HepG2 (cell line): ENCODE data around the gene SMARCA2. TPM values are rescaled to one million over a fixed set of nuclear protein-coding genes. Genes with fewer than 3 reads are reported as not detected.

Source experiments
- ATAC-seq: fragments of 200-7000 bp; cut with Tn5 transposase; 3 replicates; pipeline ENCODE4 v1.9.1; 2020; ENCODE audit warnings: mild to moderate bottlenecking, moderate library complexity
- BruUV-seq: library from RNA; stranded (reverse); fragments of 400-500 nt; replicated peaks from 2 replicates; lab custom pipeline; 2021; lab: Mats Ljungman, UMichigan
- CTCF ChIA-PET: fragments of 300-600 bp; formaldehyde crosslinking; extraction: SDS; loops from one replicate; lab custom pipeline; 2021; ENCODE audit warnings: low total read pairs, inconsistent platforms, low intra/inter-chr PET ratio; lab: Yijun Ruan, JAX
- POLR2A ChIA-PET: fragments of 350-600 bp; sonication (Branson Sonifier 250); formaldehyde crosslinking; loops from one replicate; lab custom pipeline; 2020; ENCODE audit warnings: antibody characterized with exemption, inconsistent platforms; lab: Yijun Ruan, JAX
- DNase-seq: peaks from one replicate; pipeline ENCODE4 v3.0.0-alpha.2; 2015; ENCODE audit warnings: low spot score
- FAIRE-seq: peaks from 3 replicates; lab custom pipeline; 2011; peaks lifted over from hg19 to GRCh38; lab: Jason Lieb, UNC
- H2AFZ ChIP-seq: one replicate; pipeline ENCODE4 v1.6.1; 2011; ENCODE audit warnings: low read length, inconsistent platforms
- H3K27ac ChIP-seq: fragments of 300-600 bp; 3 replicates; pipeline ENCODE4 v1.8.0; 2011; ENCODE audit warnings: mixed run types, mild to moderate bottlenecking, mixed read lengths, low read length, inconsistent platforms; ENCODE audit not compliant: insufficient read depth; ENCODE audit errors: extremely low read length
- H3K27me3 ChIP-seq, 2 experiments: fragments of 200-600 bp in 1 of 2; 2 replicates in 1 of 2; 3 replicates in 1 of 2; pipeline versions ENCODE4 v1.6.0 to v1.8.0; 2011; ENCODE audit warnings: low read length in 2 of 2, mild to moderate bottlenecking in 2 of 2, moderate library complexity in 2 of 2, inconsistent platforms in 1 of 2; ENCODE audit not compliant: insufficient read depth in 2 of 2, control insufficient read depth in 1 of 2
- H3K36me3 ChIP-seq, 2 experiments: fragments of 200-600 bp in 1 of 2; replicated peaks in 1 of 2; 2 replicates in 1 of 2; 3 replicates in 1 of 2; pipeline versions ENCODE4 v1.5.1 to v1.8.0; 2011; ENCODE audit warnings: low read length in 2 of 2, inconsistent platforms in 1 of 2; ENCODE audit not compliant: insufficient read depth in 2 of 2, control insufficient read depth in 1 of 2
- H3K4me1 ChIP-seq: 2 replicates; pipeline ENCODE4 v1.5.1; 2012; ENCODE audit warnings: low read length, inconsistent platforms; ENCODE audit not compliant: insufficient read depth
- H3K4me2 ChIP-seq: 2 replicates; pipeline ENCODE4 v1.6.0; 2011; ENCODE audit warnings: low read depth, low read length, inconsistent platforms
- H3K4me3 ChIP-seq, 3 experiments: fragments of 200-600 bp in 1 of 3; sonication (generic), shearing (Covaris generic) in 1 of 3; replicated peaks in 1 of 3; 2 replicates each; pipeline ENCODE4 v1.5.1; 2011 to 2016; ENCODE audit warnings: low read length in 3 of 3, inconsistent platforms in 2 of 3, low read depth in 2 of 3, mild to moderate bottlenecking in 2 of 3, control low read depth in 1 of 3, mixed read lengths in 1 of 3; ENCODE audit not compliant: insufficient read depth in 1 of 3
- H3K79me2 ChIP-seq: one replicate; pipeline ENCODE4 v1.6.1; 2011; ENCODE audit warnings: low read length, inconsistent platforms; ENCODE audit not compliant: insufficient read depth
- H3K9ac ChIP-seq: 2 replicates; pipeline ENCODE4 v1.6.0; 2011; ENCODE audit warnings: mild to moderate bottlenecking, low read depth, low read length, inconsistent platforms; ENCODE audit not compliant: insufficient read depth
- H3K9me3 ChIP-seq: 2 replicates; pipeline ENCODE4 v1.5.1; 2012; ENCODE audit warnings: mild to moderate bottlenecking, low read length
- H4K20me1 ChIP-seq: 2 replicates; pipeline ENCODE4 v1.6.0; 2011; ENCODE audit warnings: inconsistent platforms, mild to moderate bottlenecking, low read length, moderate library complexity; ENCODE audit not compliant: insufficient read depth
- JARID2 ChIP-seq: sonication (generic); formaldehyde crosslinking; IDR thresholded peaks from 2 replicates; pipeline ENCODE4 v1.8.1; 2023; ENCODE audit warnings: missing genetic modification reagents, inconsistent platforms; ENCODE audit not compliant: insufficient replicate concordance
- KAT2B ChIP-seq: fragments of 150-350 bp; IDR thresholded peaks from 2 replicates; pipeline ENCODE4 v1.6.1; 2014; ENCODE audit warnings: low read depth, low read length, borderline replicate concordance
- MAFG ChIP-seq: sonication (generic); formaldehyde crosslinking; IDR thresholded peaks from 2 replicates; pipeline ENCODE4 v1.5.1; 2020; ENCODE audit warnings: mild to moderate bottlenecking, missing genetic modification reagents
- PCBP1 ChIP-seq: fragments of 200-400 bp; formaldehyde crosslinking; IDR thresholded peaks from 2 replicates; pipeline ENCODE4 v1.6.1; 2017; ENCODE audit warnings: mild to moderate bottlenecking, low read depth, low read length, borderline replicate concordance
- POLR2A ChIP-seq, 2 experiments: IDR thresholded peaks; 2 replicates each; pipeline ENCODE4 v1.6.1; 2011; ENCODE audit warnings: low read depth in 2 of 2, low read length in 2 of 2, mild to moderate bottlenecking in 1 of 2, moderate library complexity in 1 of 2; ENCODE audit not compliant: insufficient read depth in 1 of 2
- SMARCE1 ChIP-seq: fragments of 450-650 bp; IDR thresholded peaks from 2 replicates; pipeline ENCODE4 v1.6.1; 2017; ENCODE audit warnings: borderline replicate concordance
- WGBS: methylation state at CpG from one replicate; pipeline ENCODE4 v1.1.6; 2017; ENCODE audit warnings: low lambda C conversion rate; 5-methylcytosine and 5-hydroxymethylcytosine counted together
- in situ Hi-C: cut with HindIII; loops from 2 replicates; pipeline ENCODE4 v1.10.0; 2017; ENCODE audit warnings: low pct_unique_long_range_greater_than_20kb; ENCODE audit not compliant: extremely low pct_ligation_motif_present
- intact Hi-C: fragments of 100-400 bp; cut with micrococcal nuclease; formaldehyde crosslinking; loops from one replicate; pipeline ENCODE4 v1.10.0; 2022; ENCODE audit not compliant: unreplicated experiment
- polyA plus RNA-seq, 8 experiments: library from polyadenylated mRNA; depleted of rRNA in 3 of 8; stranded (reverse) in 7 of 8; unstranded in 1 of 8; fragments of >200 nt; fragmentation: Illumina TruSeq in 4 of 8; extraction: Trizol in 4 of 8; gene quantifications; 2 replicates each; pipeline versions ENCODE4 v1.2.1 to v1.2.3, GENCODE V29; 2011 to 2016; ENCODE audit warnings: low read depth in 4 of 8, missing spikeins in 1 of 8, mixed read lengths in 1 of 8; ENCODE audit not compliant: insufficient read depth in 1 of 8
- total RNA-seq, 5 experiments: library from RNA; depleted of rRNA; stranded (reverse); fragments of >200 nt; fragmentation: Illumina TruSeq; extraction: Trizol; gene quantifications; 2 replicates each; pipeline ENCODE4 v1.2.3, GENCODE V29; 2016; ENCODE audit warnings: low read depth in 1 of 5
- TF ChIP-seq, protein P1 (sequence below): sonication (generic); formaldehyde crosslinking; IDR thresholded peaks from 2 replicates; pipeline ENCODE4 v1.5.0; 2020; ENCODE audit warnings: mild to moderate bottlenecking, missing genetic modification reagents
- TF ChIP-seq, protein P2 (sequence below): sonication (generic); formaldehyde crosslinking; IDR thresholded peaks from 2 replicates; pipeline ENCODE4 v1.4.0; 2020; ENCODE audit warnings: missing genetic modification reagents
- TF ChIP-seq, protein P3 (sequence below): sonication (generic); formaldehyde crosslinking; IDR thresholded peaks from 2 replicates; pipeline ENCODE4 v1.5.1; 2020; ENCODE audit warnings: missing genetic modification reagents, mild to moderate bottlenecking, borderline replicate concordance

The SMARCA2 gene
- total and polyA plus RNA-seq, 2 of the 13 experiments (the other 11 are each of a cell fraction or from before 2014, with no cell fraction given) = 22.5 to 23.7 TPM

DNA sequence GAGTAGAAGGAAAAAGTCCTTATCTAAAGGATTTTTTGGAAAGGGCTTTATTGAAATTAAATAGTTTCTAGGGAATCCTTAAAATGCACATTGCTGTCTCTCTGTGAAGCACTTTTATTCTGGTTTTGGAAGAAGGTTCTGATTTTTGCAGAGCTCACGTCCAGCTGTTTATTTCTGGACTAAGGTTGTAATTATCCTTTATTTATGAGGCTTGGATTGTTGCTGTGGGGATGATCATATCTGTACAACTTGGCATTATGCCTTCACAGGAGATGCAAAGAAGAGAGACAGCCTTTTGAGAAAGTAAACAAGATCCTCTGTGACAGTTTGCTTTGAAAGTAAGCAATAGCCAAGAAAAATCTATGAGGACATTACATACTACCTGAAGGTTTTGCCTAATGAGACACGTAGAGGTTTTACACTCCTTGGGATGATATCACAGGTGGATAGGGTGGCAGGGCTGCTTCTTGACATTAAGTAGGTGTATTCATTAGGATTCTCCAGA lies 14.6 kb downstream of the SMARCA2 start:
- ChIA-PET POLR2A (no interaction called here), CTCF (no interaction called here)
- Histone ChIP-seq H3K4me3 (no peak overlapping the region), H4K20me1 (no peaks in the 10 kb centered on the region), H3K36me3 (peaks cover 3 to 17% of the 10 kb centered on the region in 2 experiments; a peak in 3 of 5 replicates), H3K27ac (no peak overlapping the region), H2AFZ (no peak overlapping the region), H3K79me2 (peaks cover 8% of the 10 kb centered on the region), H3K27me3 (no peaks in the 10 kb centered on the region), H3K4me2 (no peak overlapping the region)
- in situ Hi-C loops = no loop called here
- no peak for FAIRE-seq
- TF ChIP-seq, protein P1, sequence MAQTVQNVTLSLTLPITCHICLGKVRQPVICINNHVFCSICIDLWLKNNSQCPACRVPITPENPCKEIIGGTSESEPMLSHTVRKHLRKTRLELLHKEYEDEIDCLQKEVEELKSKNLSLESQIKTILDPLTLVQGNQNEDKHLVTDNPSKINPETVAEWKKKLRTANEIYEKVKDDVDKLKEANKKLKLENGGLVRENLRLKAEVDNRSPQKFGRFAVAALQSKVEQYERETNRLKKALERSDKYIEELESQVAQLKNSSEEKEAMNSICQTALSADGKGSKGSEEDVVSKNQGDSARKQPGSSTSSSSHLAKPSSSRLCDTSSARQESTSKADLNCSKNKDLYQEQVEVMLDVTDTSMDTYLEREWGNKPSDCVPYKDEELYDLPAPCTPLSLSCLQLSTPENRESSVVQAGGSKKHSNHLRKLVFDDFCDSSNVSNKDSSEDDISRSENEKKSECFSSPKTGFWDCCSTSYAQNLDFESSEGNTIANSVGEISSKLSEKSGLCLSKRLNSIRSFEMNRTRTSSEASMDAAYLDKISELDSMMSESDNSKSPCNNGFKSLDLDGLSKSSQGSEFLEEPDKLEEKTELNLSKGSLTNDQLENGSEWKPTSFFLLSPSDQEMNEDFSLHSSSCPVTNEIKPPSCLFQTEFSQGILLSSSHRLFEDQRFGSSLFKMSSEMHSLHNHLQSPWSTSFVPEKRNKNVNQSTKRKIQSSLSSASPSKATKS = no peak
- TF ChIP-seq, all 625 proteins: peak for 0
- peaks cover 7% of the 10 kb centered on the region for H3K4me1 ChIP-seq
- H3K9ac ChIP-seq = no peak overlapping the region
- WGBS = 85% methylated on average over 2 of the region's 2 CpGs
- intact Hi-C loops = no loop called here
- ATAC-seq (no peak), DNase-seq (no peak)
- no TSS peak for BruUV-seq
- no peaks in the 10 kb centered on the region for H3K9me3 ChIP-seq

DNA sequence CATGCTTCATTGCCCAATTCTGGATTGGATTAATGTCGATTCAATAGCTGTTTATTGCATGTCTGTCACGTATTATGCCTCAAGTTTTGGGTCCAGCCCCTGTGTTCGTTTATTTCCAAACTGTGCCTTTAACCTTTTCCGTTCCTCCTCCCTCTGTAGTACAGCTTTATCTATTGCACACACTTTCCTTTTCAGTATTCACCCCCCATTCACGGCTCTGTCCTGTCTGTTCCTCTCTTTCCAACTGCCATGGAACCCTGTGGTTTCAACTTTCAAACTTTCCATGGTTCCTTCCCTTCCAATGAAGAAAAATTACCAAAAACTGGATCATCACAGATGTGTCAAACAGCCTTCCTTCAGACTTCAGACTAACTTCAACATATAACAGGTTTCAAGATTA lies 17.1 kb downstream of the SMARCA2 start:
- ATAC-seq (no peak), FAIRE-seq (no peak), DNase-seq (no peak)
- H2AFZ ChIP-seq = no peak overlapping the region
- CTCF ChIA-PET = no interaction called here
- no peak overlapping the region for H3K9ac ChIP-seq
- no peaks in the 10 kb centered on the region for H3K4me1 ChIP-seq
- peaks cover 4% of the 10 kb centered on the region for H3K79me2 ChIP-seq
- H3K36me3 ChIP-seq = peaks cover 3 to 17% of the 10 kb centered on the region in 2 experiments; a peak in 3 of 5 replicates
- in situ Hi-C loops (no loop called here), intact Hi-C loops (no loop called here)
- no peak overlapping the region for H3K4me2 ChIP-seq
- H3K27ac ChIP-seq = no peak overlapping the region
- WGBS = 81% methylated on average over 5 of the region's 5 CpGs
- H3K9me3 ChIP-seq = no peaks in the 10 kb centered on the region
- no peak overlapping the region for H3K4me3 ChIP-seq
- H4K20me1 ChIP-seq = no peaks in the 10 kb centered on the region
- H3K27me3 ChIP-seq = no peaks in the 10 kb centered on the region
- POLR2A ChIA-PET = no interaction called here
- no TSS peak for BruUV-seq
- TF ChIP-seq SMARCE1 (no peak), KAT2B (no peak), PCBP1 (no peak), MAFG (CRISPR knock-in tag) (no peak), JARID2 (CRISPR knock-in tag) (no peak), POLR2A (IDR thresholded peaks at IDR 0.05; ENCODE audit: insufficient read depth in 1 of 2, low read depth in 2 of 2, low read length in 2 of 2) (no peak)
- TF ChIP-seq, protein P2, sequence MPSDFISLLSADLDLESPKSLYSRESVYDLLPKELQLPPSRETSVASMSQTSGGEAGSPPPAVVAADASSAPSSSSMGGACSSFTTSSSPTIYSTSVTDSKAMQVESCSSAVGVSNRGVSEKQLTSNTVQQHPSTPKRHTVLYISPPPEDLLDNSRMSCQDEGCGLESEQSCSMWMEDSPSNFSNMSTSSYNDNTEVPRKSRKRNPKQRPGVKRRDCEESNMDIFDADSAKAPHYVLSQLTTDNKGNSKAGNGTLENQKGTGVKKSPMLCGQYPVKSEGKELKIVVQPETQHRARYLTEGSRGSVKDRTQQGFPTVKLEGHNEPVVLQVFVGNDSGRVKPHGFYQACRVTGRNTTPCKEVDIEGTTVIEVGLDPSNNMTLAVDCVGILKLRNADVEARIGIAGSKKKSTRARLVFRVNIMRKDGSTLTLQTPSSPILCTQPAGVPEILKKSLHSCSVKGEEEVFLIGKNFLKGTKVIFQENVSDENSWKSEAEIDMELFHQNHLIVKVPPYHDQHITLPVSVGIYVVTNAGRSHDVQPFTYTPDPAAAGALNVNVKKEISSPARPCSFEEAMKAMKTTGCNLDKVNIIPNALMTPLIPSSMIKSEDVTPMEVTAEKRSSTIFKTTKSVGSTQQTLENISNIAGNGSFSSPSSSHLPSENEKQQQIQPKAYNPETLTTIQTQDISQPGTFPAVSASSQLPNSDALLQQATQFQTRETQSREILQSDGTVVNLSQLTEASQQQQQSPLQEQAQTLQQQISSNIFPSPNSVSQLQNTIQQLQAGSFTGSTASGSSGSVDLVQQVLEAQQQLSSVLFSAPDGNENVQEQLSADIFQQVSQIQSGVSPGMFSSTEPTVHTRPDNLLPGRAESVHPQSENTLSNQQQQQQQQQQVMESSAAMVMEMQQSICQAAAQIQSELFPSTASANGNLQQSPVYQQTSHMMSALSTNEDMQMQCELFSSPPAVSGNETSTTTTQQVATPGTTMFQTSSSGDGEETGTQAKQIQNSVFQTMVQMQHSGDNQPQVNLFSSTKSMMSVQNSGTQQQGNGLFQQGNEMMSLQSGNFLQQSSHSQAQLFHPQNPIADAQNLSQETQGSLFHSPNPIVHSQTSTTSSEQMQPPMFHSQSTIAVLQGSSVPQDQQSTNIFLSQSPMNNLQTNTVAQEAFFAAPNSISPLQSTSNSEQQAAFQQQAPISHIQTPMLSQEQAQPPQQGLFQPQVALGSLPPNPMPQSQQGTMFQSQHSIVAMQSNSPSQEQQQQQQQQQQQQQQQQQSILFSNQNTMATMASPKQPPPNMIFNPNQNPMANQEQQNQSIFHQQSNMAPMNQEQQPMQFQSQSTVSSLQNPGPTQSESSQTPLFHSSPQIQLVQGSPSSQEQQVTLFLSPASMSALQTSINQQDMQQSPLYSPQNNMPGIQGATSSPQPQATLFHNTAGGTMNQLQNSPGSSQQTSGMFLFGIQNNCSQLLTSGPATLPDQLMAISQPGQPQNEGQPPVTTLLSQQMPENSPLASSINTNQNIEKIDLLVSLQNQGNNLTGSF (CRISPR knock-in tag) = no peak
- TF ChIP-seq, protein P3, sequence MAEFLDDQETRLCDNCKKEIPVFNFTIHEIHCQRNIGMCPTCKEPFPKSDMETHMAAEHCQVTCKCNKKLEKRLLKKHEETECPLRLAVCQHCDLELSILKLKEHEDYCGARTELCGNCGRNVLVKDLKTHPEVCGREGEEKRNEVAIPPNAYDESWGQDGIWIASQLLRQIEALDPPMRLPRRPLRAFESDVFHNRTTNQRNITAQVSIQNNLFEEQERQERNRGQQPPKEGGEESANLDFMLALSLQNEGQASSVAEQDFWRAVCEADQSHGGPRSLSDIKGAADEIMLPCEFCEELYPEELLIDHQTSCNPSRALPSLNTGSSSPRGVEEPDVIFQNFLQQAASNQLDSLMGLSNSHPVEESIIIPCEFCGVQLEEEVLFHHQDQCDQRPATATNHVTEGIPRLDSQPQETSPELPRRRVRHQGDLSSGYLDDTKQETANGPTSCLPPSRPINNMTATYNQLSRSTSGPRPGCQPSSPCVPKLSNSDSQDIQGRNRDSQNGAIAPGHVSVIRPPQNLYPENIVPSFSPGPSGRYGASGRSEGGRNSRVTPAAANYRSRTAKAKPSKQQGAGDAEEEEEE (CRISPR knock-in tag) = no peak
